ENCODE results near the gene HDAC4. TPM values are rescaled to one million over a fixed set of nuclear protein-coding genes. Genes with fewer than 3 reads are reported as not detected.

HDAC4 gene
- total RNA-seq, 2 experiments from 2014 or later: 22.6 to 24.5 TPM

GRCh38 chr2:239263669-239264491 lies 136.9 kb downstream of the HDAC4 start:
- peaks cover 83% of the 10 kb centered on the region for H3K4me1 Mint-ChIP-seq (ENCODE audit: low read depth)
- no peaks in the 10 kb centered on the region for H3K9me3 Mint-ChIP-seq
- peak overlapping the region; percentile 19 for H3K4me3 Mint-ChIP-seq
- intact Hi-C loops (cut with micrococcal nuclease): no loop called here
- TF ChIP-seq CTCF (IDR thresholded peaks at IDR 0.05): no peak
- DNase-seq: no peak
- CTCF ChIA-PET: interaction anchor here (0.9 to 2.2 kb wide), 4 partner anchors 12 to 106 kb away, joined by 3 to 7 read pairs (median 4); no protein-coding TSS in a partner anchor
- H3K27me3 Mint-ChIP-seq: no peaks in the 10 kb centered on the region
- no peaks in the 10 kb centered on the region for H3K36me3 Mint-ChIP-seq (ENCODE audit: low read depth)
- peak overlapping the region; percentile 92 for H3K27ac Mint-ChIP-seq
- ATAC-seq: no peak
- POLR2A ChIA-PET: interaction anchor here (0.9 to 1.6 kb wide), 4 partner anchors 11 to 47 kb away, joined by 3 to 5 read pairs (median 3); no protein-coding TSS in a partner anchor

- H3K27me3 Mint-ChIP-seq: no peaks in the 10 kb centered on the region
- H3K4me1 Mint-ChIP-seq (ENCODE audit: low read depth): peaks cover 83% of the 10 kb centered on the region
- no peaks in the 10 kb centered on the region for H3K36me3 Mint-ChIP-seq (ENCODE audit: low read depth)
- no peak for DNase-seq
- H3K27ac Mint-ChIP-seq: peak overlapping the region; percentile 64
- POLR2A ChIA-PET: interaction anchor here (1.6 kb wide), 1 partner anchor 23 kb away, joined by 5 read pairs; no protein-coding TSS in a partner anchor
- no peak overlapping the region for H3K4me3 Mint-ChIP-seq
- peaks cover 2% of the 10 kb centered on the region for H3K9me3 Mint-ChIP-seq
- intact Hi-C loops (cut with micrococcal nuclease): no loop called here
- no peak for ATAC-seq
- TF ChIP-seq CTCF (IDR thresholded peaks at IDR 0.05): no peak
- CTCF ChIA-PET: interaction anchor here (2.2 kb wide), 1 partner anchor 11 kb away, joined by 7 read pairs; no protein-coding TSS in a partner anchor
Measured at GRCh38 chr2:239263231-239263630, 137.6 kb downstream of the HDAC4 start.

GRCh38 chr2:239262484-239263230 lies 138.2 kb downstream of the HDAC4 start:
- no peak overlapping the region for H3K27ac Mint-ChIP-seq
- POLR2A ChIA-PET: interaction anchor here (1.2 kb wide), 1 partner anchor 10 kb away, joined by 3 read pairs; no protein-coding TSS in a partner anchor
- H3K4me1 Mint-ChIP-seq (ENCODE audit: low read depth): peaks cover 83% of the 10 kb centered on the region
- no peak overlapping the region for H3K4me3 Mint-ChIP-seq
- no peak for TF ChIP-seq CTCF (IDR thresholded peaks at IDR 0.05)
- peaks cover 6% of the 10 kb centered on the region for H3K9me3 Mint-ChIP-seq
- CTCF ChIA-PET: interaction anchor here (2.2 kb wide), 1 partner anchor 11 kb away, joined by 7 read pairs; no protein-coding TSS in a partner anchor
- peaks cover 3% of the 10 kb centered on the region for H3K36me3 Mint-ChIP-seq (ENCODE audit: low read depth)
- ATAC-seq: no peak
- H3K27me3 Mint-ChIP-seq: no peaks in the 10 kb centered on the region
- DNase-seq: no peak
- intact Hi-C loops (cut with micrococcal nuclease): no loop called here

GRCh38 chr2:239261796-239262483 lies 138.9 kb downstream of the HDAC4 start:
- Mint-ChIP-seq H3K4me1 (ENCODE audit: low read depth) (peaks cover 83% of the 10 kb centered on the region), H3K36me3 (ENCODE audit: low read depth) (peaks cover 5% of the 10 kb centered on the region), H3K4me3 (no peak overlapping the region), H3K27ac (no peak overlapping the region), H3K9me3 (peaks cover 10% of the 10 kb centered on the region), H3K27me3 (no peaks in the 10 kb centered on the region)
- ATAC-seq (no peak), DNase-seq (no peak)
- POLR2A ChIA-PET: interaction anchor here (1.2 kb wide), 1 partner anchor 9 kb away, joined by 3 read pairs; no protein-coding TSS in a partner anchor
- intact Hi-C loops (cut with micrococcal nuclease): no loop called here
- no peak for TF ChIP-seq CTCF (IDR thresholded peaks at IDR 0.05)
- CTCF ChIA-PET: no interaction called here

Measured in activated CD8-positive, alpha-beta T cell treated with anti-CD3 and anti-CD28 coated beads for 36 hours (primary cell).